HL-60/S4 treated with retinoic acid at 250 ng/mL for 4 days and 3 days (cell line): ENCODE measurements around the gene CLASP2.
"Not testable (repeated sequence)": the region's sequence is repeated elsewhere in the genome, so short reads cannot be mapped to it uniquely, and the experiment has no call there.

ENCODE experiments used
- in situ Hi-C: fragments of 300-500 bp; cut with MboI; formaldehyde crosslinking; loops from 2 replicates; pipeline ENCODE4 v1.7.0; 2022; ENCODE audit warnings: low sequenced_read_pairs

CLASP2 gene

DNA sequence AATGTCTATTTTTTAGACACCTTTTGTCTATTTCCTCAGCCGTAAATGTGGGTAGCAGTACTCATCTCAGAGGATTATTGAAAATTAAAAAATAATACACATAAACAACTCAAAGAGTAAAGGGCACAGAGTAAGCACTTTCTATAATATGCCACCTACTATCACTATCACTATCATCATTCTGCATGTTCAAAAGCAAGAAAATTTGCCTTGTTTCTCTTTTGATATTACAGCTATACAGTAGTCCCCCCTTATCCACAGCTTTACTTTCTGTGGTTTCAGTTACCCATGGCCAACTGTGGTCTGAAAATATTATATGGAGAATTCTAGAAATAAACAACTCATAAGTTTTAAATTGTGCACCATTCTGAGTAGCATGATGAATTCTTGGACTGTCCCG, 27.7 kb downstream of the CLASP2 start:
- in situ Hi-C loops: no loop called here

DNA sequence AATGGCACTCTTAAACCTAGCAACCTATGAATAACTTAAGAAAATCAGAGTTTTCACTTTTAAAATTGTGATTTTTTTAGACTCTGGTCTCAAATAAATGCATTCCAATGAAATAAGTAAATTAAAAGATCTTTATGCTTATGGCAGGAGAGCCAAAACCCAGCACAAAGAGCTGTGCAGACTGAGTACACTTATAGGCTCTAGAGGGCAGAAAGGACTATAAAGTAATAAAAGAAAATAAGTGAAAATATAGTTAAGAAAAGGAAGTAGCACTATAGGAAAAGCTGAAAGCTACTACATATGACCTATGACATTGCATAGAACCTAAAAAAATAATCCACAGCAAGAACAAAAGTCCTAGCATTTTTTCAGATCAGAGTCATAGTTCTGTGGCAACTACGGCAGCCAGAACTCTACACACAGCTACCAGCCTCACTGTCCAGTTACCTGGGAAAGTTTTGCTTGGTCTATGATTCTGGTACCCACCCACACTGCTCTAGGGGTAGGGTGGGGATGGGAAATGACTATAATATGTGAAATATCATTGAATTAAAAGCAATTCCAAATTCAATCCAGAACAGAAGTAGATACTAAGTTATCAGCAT, 30.5 kb downstream of the CLASP2 start:
- in situ Hi-C loops: no loop called here

DNA sequence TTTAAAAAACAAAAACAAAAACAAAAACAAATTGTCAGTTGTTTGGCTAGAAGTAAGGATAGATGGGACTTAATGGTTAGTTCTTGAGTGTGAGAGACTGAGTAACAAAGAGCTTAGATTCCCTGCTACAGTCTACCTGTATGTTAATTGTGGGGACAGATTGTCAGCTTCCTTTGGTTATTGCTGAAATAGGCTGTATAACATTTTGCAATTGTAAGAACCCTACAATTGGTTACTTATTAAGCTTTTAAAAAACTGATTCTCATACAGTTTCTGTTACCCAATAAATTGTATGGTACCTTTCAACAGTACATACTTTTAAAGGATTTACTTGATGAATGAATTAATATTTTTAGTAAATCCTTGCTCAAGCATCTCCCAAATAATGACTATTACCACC, 35.3 kb downstream of the CLASP2 start:
- in situ Hi-C loops: no loop called here

DNA sequence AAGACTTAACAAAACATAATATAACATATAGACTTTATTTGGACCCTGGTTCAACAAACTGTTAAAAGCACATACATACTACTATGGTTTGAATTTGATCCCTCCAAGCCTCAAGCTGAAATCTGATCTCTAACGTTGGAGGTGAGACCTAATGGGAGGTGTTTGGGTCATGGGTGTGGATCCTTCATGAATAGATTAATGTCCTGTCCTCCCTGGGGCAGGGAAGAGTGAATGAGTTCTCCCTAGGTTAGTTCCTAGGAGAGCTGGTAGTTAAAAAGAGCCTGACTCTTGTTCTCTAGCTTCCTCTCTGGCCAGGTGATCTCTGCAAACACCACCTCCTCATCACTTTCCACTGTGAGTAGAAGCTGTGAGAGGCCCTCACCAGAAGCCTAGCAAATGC, 36.4 kb downstream of the CLASP2 start:
- in situ Hi-C loops: no loop called here

DNA sequence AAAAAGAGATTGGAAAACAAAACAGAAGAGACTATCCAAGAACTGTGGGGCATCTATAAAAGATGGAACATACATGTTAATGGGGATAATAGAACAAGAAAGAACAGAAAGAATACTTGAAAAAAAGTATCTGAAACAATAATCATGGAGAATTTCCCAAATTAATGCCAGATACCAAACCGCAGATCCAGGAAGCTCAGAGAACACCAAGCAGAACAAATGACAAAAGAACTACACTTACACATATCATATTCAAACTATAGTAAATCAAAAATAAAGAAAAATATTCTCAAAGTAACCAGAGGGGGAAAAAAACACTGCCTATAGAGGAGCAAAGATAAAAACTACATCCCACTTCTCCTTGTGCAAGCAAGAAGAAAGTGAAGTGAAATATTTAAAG, 40.0 kb downstream of the CLASP2 start:
- in situ Hi-C loops: no loop called here

DNA sequence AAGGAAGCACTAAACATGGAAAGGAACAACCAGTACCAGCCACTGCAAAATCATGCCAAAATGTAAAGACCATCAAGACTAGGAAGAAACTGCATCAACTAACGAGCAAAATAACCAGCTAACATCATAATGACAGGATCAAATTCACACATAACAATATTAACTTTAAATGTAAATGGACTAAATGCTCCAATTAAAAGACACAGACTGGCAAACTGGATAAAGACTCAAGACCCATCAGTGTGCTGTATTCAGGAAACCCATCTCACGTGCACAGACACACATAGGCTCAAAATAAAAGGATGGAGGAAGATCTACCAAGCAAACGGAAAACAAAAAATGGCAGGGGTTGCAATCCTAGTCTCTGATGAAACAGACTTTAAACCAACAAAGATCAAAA, 44.6 kb downstream of the CLASP2 start:
- in situ Hi-C loops: not testable (repeated sequence)

DNA sequence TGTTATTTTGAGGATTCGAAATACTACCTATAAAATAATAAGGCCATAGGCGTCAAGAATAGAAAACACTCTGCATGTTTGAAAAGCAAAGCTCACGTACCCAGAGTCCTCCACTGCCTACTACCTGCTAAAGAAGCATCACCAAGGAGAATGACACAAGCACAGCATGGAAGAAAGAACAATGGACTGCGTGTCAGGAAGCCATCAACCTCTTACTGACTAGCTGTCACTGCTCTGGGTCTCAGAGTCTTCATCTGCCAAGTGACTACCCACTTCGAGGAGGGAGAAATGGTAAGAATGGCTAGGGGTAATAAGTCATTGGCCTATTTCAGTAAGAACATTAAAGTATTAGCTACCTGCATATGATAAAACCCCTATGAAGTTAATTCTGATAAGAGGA, 49.4 kb downstream of the CLASP2 start:
- in situ Hi-C loops: no loop called here

DNA sequence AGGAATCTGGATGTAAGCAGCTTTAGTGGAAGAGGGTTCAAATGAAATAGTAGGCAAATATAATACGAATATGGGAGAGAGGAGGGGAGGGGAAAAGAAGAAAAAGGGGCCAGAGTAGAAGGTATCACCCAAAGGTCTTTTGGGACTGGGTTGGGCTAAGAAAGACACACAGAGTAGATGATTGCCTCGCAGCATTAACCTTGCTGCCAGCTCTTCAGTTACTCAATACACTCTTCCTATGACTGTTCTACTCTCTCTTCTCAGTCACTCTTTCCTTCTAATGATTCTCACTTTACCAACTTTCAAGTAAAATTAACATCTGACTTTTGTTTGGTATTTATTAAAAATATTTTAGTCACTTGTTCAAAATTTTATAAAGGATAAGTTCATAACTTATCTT, 52.8 kb downstream of the CLASP2 start:
- in situ Hi-C loops: no loop called here

DNA sequence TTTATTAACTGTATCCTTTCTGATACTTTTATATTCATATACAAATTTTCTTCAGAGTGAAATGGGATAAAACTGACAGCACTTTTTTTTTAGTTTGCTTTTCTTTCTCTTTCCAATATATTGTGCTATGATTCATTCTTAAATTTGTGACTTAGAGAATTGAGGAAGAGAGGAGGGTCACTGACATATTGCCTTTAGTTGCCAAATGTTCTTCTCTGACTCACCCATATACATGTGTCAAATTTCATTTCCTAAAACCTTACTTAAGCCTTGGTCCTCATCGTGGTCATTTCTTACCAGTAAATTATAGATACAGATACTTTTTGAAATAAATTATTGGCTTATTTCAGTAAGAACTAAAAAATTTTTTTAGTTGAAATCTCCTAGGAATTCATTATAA, 53.9 kb downstream of the CLASP2 start:
- in situ Hi-C loops: no loop called here

DNA sequence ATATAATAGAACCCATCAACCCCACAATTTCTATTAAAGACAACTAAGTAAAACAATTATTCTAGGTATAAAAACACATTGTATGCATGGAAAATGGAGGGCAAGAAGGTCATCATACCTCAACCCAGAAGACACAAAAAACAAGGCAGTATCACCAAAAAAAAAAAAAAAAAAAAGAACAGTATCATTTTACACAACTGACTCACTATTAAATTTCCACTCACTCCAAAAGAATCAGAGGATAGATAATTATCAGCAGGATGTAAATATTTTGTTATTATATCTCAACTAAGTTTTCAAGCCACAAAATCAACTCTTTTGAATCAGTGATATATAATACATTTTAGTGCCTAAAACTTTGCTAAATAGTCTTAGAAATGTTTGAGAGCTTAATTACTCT, 55.0 kb downstream of the CLASP2 start:
- in situ Hi-C loops: no loop called here

DNA sequence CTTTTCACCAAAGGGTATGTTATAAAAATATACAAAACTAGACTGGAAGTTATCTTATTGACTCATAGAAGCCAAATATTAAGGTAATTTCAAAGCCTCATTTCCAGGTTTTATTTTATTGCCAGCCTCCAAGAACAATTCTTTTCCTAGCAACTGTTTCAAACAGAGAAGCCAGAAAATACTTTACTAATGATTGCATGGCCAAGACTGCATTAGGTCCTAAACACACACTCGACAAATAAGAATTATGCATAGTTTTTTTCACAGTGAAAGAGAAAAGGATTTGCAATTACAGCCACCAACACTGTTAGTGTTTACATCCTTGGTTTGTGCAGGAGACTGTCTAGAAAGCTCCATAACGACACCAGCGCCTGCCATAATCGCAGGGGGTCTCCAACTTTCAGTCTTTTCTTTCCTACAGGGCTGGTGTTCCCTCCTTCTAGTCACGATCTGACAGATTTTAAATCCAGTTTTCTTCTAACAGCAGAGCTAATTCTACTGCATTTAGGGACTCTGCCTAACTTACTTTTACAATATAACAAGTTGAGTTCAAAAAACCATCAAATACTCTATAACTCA, 58.1 kb downstream of the CLASP2 start:
- in situ Hi-C loops: no loop called here

DNA sequence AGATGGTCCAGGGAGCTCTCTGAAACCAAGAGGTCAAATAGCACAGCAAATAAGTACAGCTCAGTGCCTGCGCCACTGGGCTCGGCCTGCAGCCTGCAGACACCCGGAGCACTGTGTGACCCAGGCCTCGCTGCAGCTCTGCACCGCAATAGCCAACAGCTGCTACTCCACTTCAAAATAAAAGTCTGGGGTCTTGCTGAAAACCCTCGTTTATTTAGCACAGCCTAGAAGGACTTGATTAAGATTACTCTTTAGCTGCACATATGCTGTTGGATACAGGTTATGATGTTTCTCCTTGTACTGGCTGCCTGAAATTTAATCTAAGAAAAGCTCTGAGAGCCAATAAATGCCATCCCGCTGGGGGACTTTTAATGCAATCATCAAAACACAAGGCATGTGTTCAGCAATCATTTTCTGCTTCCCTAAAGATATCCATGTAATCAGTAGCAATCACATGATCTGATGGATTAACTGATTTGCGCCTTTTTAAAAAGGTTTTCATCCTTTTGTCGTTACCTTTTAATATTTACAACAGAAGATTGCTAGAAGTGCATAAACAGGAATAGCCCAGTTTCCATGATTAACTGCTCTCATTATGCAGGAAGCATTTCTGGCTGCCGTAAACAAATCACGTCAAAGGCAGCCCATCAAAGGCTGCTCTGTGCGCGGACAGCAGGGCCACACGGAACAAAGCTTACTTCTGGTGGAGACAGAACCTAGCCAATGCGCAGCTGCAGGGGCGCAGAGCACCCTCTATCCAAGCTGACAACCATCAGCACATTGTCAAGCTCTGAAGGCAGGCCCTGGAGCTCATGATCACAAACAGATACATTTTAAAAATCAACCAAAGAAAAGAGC, 58.8 kb downstream of the CLASP2 start:
- in situ Hi-C loops: no loop called here

DNA sequence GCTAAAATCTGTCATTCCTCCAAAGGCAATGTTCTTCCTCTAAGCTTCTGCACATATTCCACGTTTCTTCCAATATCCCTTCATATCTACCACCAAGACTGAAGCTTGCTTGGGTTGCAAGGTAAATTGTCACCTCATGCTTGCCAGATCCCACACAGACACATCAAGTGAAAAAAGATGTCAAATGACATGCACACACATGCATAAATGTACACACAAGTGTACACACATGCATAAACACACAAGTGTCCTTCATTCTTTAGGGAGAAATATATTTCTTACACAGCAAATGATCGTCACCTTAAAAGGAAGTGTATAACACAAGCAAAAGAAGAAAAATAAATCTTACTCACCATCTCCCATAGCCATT, 59.4 kb downstream of the CLASP2 start:
- in situ Hi-C loops: no loop called here

DNA sequence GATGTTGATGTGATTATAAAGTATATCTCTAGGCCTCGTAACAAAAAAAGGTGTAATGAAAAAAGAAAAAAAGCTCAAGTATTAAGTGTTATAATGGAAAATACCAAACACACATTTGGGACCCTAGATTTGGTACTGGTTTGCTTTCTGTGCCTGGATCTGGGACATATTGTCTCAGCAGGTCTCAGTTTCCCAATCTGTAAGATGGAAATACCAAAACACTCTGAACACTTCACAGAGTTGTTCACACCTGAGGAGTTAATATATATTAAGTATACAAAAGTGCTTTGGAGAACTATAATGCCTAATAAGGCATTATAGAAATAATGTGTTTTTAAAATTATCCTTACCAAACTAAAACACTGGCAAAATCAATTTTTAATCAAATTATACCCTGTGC, 60.0 kb downstream of the CLASP2 start:
- in situ Hi-C loops: no loop called here

DNA sequence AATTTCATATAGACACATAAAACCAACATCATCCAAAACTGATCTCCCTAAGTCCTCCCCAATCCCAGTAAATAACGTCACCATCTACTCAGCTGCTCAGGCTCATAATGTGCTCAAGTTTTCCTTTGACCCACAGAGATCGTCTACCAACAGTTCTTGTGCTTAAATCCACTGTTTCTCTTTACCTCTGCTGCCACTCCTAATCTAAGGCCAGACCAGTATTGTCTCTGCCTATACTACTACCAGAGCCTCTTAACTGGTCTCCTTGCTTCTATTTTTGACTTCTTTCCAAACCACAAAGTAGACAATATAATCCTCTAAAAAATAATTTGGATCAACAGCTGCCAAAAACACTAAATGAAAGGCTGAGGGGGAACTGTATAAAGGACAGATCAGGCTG, 65.3 kb downstream of the CLASP2 start:
- in situ Hi-C loops: no loop called here

DNA sequence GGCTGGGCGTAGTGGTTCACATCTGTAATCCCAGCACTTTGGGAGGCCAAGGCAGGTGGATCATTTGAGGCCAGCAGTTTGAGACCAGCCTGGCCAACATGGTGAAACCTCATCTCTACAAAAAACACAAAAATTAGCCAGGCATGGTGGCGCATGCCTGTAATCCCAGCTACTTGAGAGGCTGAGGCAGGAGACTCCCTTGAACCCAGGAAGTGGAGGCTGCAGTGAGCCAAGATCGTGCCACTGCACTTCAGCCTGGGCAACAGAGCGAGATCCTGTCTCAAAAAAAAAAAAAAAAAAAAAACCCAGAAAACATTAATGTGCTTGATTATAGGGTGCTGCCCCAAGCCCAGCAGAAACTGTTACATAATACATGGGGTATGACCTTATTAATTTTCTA, 67.0 kb downstream of the CLASP2 start:
- in situ Hi-C loops: not testable (repeated sequence)

DNA sequence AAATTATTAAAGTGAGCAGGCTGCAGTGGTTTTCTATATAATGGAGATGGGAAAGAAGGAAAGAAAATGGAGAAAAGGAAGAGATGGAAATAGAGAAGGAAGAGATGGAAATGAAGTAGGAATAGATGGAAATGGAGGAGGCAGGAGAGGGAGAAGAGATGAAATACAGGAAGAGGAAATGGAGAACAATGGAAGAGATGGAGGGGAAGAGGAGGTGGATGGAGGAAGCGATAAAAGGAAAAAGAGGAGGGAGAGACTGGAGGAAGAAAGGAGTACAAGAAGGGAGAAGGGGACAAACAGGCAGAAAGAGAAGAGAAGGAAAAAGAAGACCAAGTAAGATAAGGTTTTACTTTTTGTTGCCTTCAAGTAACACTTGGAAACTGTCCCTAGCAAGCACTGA, 67.6 kb downstream of the CLASP2 start:
- in situ Hi-C loops: no loop called here

DNA sequence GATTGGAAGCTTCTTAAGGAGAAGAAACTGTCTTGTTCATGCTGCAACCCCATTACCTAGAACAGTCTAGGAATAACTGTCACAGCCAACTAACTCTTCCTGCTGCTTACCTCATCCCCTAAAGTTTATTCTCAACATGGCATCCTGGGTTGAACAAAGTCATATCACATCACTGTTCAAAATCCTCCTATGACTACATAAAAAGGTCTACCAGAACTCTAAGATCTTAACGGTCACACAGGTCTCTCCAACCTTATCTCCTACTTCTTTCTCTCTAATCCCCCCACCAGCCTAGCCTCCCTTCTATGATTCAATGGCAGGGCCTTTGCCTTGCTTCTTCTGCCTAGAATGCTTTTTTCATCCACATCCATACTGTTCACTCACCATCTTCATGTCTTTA, 69.3 kb downstream of the CLASP2 start:
- in situ Hi-C loops: loop anchor here (25.0 kb wide), 1 partner anchor 139 kb away; the partner anchor contains the start of gene PDCD6IP

DNA sequence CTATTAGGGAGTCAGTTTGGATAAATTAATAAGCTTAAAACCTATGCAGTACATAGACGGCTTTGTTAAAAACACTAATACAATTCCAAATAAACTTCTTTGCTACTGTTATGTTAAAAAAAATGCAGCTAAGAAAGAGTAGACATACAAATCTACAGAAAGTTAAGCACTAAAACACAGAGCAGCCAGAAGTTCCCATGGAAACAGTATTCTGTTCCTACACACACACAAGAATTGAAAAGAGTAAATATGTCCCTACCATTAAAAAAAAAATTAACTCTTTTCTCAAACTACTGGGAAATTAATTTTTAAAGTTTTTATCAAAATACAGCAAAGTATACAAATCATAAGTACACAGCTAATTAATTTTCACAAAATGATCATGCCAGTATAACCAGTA, 71.6 kb downstream of the CLASP2 start:
- in situ Hi-C loops: loop anchor here (25.0 kb wide), 1 partner anchor 141 kb away; the partner anchor contains the start of gene PDCD6IP

DNA sequence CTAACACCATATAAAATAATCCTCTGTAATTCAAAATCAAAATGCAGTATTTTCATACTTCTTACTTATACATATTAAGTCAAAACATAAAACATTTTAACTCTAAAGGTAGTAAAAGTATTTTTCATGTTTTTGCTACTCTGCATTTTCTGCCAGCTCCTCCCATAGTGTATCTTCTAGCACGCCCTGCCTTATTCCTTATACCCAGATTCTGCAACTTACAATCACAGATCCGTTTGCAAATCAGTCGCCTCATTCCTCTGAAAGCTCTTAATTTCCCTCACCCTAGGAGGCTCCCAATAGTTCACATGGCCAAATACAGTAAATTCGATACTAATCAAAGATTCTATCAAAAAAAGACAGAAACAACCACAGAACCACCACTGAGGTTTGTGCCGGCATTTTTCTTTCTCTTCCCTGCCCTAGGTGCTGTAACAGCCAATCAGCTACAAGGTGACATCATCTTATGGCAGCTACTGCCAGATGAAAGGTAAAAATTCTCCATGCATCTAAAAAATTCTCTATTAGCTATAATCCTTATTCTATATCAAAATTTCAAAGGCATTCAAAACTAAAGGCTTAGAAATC, 72.9 kb downstream of the CLASP2 start:
- in situ Hi-C loops: loop anchor here (25.0 kb wide), 1 partner anchor 142 kb away; the partner anchor contains the start of gene PDCD6IP

DNA sequence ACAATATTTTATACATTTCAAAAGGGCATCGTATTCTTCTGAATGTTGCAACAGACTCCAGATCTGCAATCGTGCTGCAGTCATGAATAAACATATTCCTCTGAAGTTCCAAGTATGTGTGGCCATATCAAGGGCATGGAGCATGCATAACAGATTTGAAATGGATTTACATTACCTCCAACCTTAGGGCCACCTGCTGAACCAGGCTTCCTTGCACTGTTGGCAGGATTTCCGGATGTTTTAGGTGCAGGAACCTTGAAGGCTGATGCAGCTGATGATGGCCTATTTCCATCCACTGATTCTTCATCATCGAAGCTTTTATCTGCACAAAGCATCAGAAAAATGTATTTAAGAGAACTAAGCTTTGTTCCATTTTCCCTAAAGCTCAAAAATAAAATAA, 73.5 kb downstream of the CLASP2 start:
- in situ Hi-C loops: loop anchor here (25.0 kb wide), 1 partner anchor 143 kb away; the partner anchor contains the start of gene PDCD6IP

DNA sequence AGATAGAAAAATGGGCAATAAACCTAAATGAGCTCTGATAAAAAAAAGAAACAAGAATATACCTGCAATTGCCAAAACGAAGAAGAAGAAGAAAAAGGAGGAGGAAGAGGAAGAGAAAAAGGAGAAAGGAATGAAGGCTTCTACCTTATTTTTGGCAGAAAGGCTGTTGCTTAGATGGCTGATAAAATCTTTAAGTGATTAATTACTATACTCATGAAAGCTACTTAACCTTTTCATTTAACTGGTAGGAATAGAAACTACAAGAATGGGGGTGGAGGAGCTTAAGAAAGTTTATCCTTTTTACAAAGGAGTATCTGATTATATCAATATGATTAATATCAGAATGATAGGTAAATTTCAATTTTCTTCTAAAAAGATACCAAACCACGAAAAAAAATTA, 75.2 kb downstream of the CLASP2 start:
- in situ Hi-C loops: loop anchor here (25.0 kb wide), 1 partner anchor 144 kb away; the partner anchor contains the start of gene PDCD6IP
